GM21367 (cell line): ENCODE results near the gene EDC4.
"Not testable (repeated sequence)": the region's sequence is repeated elsewhere in the genome, so short reads cannot be mapped to it uniquely, and the experiment has no call there.

Experiments
- ATAC-seq: cut with Tn5 transposase; IDR thresholded peaks from one replicate; pipeline ENCODE4 v1.9.1; 2021; ENCODE audit not compliant: unreplicated experiment

The EDC4 gene

DNA sequence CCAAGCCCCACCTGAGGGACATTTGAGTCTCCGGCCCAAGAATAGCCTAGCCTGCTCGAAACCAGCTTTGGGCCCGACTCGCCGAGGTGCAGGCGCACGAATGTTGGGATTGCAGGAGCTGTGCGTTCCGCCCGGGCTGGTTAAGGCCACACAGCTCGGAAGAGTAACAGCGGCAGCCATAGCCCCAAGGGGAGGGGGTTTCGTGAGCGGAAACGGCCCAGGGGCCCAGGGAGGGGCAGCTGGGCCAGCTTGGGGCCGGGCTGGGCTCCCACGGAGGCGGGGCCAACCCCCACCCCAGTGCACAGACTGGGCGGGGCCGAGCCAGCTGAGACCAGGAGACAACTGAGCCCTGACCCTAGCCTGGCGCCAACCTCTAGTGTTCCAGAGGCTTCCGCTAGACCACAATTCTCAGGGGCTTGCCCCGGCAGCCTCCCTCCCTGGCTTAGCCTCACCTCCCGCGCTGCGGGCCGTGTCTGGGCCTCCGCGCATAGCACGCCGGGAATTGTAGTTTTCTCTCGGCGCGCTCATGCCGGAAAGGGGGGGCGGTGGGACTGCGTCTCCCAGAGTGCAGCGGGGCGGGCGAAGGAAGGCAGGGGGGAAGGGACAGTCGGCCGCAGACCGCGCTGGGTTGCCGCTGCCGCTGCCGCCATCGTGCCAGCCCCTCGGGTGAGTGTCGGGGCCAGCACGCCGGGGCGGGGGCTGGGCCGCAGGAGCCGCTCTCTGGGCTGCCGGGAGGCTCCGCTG is 26.4 kb upstream of the EDC4 start, which contains the start of gene NUTF2:
NUTF2 (plus strand) TSS at position 614 of the 744 bp plus-strand sequence. CDS start 18,198 bp downstream, outside the sequence.
- peak; percentile 49 for ATAC-seq

DNA sequence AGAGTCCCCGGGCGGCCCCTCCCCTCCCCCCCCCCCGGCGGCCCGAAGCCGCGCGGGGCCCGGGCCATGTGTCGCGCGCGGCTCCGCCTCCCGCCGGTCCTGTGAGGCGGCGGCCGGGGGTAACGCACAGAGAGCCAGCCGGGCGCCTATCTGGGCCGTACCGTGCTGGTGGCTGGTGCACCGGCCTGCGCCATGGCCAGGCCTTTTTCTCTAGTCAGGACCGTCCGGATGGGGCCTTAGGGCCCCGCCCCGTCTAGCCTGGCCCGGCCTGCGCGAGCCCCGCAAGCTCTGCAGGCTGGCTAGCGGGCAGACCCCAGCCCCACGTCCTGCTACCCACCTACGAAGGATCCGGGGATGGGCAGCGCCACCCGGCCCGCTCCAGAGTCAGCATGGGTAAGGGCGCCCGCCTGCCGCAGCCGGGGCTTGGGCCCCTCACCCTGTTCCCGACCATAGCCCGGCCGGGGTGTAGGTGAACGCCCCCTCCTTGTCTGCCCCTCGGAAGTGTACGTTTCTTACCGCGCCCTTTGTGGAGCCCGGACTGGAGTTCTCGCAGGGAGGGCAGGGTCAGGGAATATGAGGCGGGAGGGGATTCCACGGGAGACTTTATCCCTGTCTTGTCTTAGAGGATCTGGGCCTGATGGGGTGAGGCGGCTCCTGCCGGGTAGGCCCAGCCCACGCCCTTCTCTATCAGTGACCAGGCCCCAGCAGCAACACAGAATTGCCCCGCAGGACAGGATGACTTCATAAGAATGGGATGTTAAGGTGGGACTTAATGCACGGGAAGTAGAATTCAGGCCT is 25.6 kb upstream of the EDC4 start, which contains the start of gene CENPT:
CENPT (minus strand) TSS at position 630 of the 798 bp plus-strand sequence. CDS start 13,834 bp downstream, outside the sequence.
- peak; percentile 34 for ATAC-seq

DNA sequence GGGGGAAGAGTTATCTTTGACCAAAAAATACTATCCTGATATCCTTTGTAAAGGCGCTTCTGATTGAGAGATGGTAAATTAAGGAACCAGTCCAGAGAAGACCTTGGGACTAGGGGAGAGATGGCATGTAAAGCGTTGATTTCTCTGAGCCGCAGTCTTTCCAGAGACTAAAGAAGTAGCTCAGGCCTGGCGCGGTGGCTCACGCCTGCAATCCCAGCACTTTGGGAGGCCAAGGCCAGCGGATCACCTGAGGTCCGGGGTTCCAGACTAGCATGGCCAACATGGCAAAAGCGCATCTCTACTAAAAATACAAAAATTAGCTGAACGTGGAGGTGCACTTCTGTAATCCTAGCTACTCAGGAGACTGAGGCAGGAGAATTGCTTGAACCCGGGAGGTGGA is 24.7 kb upstream of the EDC4 start:
- no peak for ATAC-seq

- no peak for ATAC-seq
These were observed 19.2 kb upstream of the EDC4 start for GRCh38 chr16:67853670-67854069.

DNA sequence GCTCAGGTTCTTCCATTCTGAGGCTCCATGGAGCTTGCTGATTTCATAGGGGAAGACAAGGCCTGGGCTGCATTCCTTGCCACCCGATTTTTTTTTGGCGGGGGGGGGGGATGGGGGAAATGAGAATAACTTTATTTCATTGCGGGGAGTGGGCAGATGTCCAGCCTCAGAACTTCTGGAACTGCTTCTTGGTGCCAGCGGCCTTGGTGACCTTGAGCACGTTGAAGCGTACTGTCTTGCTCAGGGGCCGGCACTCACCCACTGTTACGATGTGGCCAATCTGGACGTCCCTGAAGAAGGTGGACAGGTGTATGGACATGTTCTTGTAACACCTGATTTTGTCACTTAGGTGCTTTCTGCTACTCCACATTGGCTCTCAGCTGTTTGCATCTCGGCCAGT is 17.1 kb upstream of the EDC4 start:
- ATAC-seq = no peak

GRCh38 chr16:67856927-67857546 is 15.8 kb upstream of the EDC4 start:
- no peak for ATAC-seq

GRCh38 chr16:67857547-67858233 is 15.2 kb upstream of the EDC4 start:
- no peak for ATAC-seq

GRCh38 chr16:67858500-67858899 is 14.4 kb upstream of the EDC4 start:
- ATAC-seq = no peak

GRCh38 chr16:67860589-67861398 is 12.1 kb upstream of the EDC4 start:
- no peak for ATAC-seq

DNA sequence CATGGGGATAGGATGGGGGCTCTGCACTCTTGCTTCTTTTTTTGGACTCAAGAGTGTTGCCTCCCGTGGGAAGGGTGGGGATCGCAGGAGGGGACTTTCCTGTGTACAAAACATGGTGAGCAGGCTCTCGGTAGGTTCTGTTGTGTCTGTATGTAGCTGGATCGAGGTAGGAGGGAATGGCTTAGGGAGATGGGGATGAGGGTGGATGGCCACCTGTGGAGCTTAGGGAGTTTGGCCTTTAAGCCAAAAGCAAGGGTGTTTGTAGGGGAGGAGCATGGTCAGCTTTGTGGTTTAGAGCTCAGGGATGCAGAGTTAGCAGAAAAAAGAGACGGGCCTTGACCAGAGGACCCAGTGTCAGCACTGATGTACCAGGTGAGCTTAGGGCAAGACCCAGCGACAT is 11.0 kb upstream of the EDC4 start:
- ATAC-seq = no peak

DNA sequence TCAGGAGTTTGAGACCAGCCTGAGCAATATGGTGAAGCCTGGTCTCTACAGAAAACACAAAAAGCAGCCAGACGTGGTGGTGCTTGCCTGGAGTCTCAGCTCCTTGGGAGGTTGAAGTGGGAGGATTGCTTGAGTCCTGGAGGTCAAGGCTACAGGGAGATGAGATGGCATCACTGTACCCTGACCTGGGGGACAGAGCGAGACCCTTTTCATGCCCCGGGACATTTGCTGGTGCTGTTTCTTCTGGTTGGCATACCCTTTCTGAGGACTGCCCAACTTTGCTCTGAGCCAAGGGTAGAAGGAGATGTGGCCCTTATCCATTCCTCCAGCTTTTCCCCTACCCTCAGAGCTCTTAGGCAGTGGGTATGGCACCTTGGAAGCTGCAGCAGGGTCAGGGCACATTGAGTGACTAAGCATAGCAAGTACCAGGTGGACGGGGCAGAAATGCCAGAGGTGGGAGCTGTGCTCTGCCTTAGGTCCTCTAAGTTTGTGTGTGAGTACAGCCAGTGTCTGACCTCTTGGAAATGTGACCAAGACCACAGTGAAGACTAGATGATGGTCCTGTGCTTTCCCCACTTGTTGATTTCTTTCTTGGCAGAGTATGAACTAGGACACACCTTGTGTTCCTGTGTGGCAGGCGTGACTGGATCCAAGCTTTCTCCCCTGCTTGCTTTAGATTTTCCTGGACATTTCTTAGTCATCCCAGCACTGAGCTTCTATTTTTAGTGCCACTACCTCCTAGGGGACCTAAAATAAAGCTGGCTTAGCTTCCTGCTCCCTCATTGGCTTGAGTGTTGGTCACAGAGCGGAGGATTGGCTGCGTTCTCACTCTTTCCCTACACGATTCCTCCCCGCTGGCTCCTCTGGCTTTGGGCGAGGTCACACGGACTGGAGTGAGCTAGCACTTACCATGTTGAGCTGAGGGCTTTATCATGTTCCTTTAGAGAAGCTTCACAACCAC is 9.9 kb upstream of the EDC4 start:
- no peak for ATAC-seq

DNA sequence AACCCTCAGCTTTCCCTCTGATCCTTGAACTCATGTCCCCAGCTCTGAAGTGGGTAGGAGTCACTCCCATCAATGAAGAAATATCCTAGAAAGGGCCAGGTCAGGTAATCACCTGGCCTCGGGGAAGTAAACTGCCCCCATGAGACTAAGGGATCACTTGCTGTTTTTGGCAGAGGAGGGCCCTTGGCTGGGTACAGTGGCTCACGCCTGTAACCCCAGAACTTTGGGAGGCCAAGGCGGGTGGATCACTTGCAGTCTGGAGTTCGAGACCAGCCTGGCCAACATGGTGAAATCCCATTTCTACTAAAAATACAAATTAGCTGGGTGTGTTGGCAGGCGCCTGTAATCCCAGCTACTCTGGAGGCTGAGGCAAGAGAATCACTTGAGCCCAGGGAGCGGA is 8.8 kb upstream of the EDC4 start:
- not testable (repeated sequence) for ATAC-seq

- no peak for ATAC-seq
These were observed 8.3 kb upstream of the EDC4 start for GRCh38 chr16:67864594-67864993.

- ATAC-seq = no peak
These were observed 7.5 kb upstream of the EDC4 start for GRCh38 chr16:67865318-67865717.

- ATAC-seq = no peak
These were observed 4.6 kb upstream of the EDC4 start for GRCh38 chr16:67868290-67868689.

DNA sequence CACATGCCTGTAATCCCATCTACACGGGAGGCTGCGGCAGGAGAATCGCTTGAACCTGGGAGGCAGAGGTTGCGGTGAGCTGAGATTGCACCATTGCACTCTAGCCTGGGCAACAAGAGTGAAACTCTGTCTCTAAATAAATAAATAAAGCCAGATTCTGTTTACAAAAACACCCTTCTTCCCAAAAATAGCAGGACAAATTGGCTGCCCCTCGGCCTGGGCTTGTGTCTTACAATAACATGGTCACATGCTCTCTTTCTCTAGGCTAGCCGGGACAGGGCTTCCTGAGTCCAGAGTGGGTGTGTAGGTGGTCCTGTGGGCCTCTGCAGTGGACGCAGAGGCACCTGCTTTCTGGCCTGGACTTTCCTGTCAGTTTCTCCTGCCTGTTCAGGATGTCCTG is 3.2 kb upstream of the EDC4 start:
- ATAC-seq = no peak

DNA sequence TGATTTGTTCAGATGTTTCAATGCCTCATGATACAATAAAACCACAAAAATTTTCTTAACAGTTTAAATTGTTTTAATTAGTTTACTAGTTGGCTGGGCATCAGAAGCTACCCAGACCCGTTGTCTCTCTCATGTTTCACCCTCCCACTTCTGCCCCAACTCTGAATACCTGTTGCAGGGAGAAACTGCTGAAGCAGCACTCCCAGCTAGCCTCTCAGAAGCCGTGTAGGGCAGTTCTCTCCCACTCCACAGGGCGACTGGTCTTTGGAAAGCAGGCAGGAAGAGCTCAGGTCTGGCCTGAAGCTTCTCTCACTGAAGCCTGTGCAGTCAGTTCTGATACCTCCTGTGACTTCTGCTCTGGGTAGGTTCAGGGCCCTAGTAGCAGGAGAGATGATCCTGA is 1.6 kb upstream of the EDC4 start:
- no peak for ATAC-seq

- no peak for ATAC-seq
These were observed 671 bp upstream of the EDC4 start for GRCh38 chr16:67872131-67872630.
